NCI-H2107 (cell line): ENCODE data around the gene MYLK.

Experiments
- DNase-seq: peaks from one replicate; lab custom pipeline; 2025; lab: John Stamatoyannopoulos, UW

MYLK gene

GRCh38 chr3:123695731-123696640 lies 188.1 kb downstream of the MYLK start:
- DNase-seq = no peak

- DNase-seq = no peak
Observed at GRCh38 chr3:123695152-123695551, 189.0 kb downstream of the MYLK start.

GRCh38 chr3:123694366-123695087 lies 189.6 kb downstream of the MYLK start:
- DNase-seq = no peak

- DNase-seq = no peak
Observed at GRCh38 chr3:123693584-123694190, 190.4 kb downstream of the MYLK start.

- DNase-seq = no peak
Observed at GRCh38 chr3:123692671-123693070, 191.5 kb downstream of the MYLK start.

- DNase-seq = no peak
Observed at GRCh38 chr3:123692041-123692440, 192.1 kb downstream of the MYLK start.

GRCh38 chr3:123689831-123690230 lies 194.3 kb downstream of the MYLK start:
- DNase-seq = no peak

- DNase-seq = no peak
Observed at GRCh38 chr3:123688241-123688747, 195.8 kb downstream of the MYLK start.

GRCh38 chr3:123687286-123687685 lies 196.8 kb downstream of the MYLK start:
- DNase-seq = no peak

GRCh38 chr3:123686251-123686650 lies 197.9 kb downstream of the MYLK start:
- no peak for DNase-seq

GRCh38 chr3:123685780-123686179 lies 198.4 kb downstream of the MYLK start:
- DNase-seq = no peak

- no peak for DNase-seq
Observed at GRCh38 chr3:123684636-123685035, 199.5 kb downstream of the MYLK start.

- no peak for DNase-seq
Observed at GRCh38 chr3:123684209-123684608, 199.9 kb downstream of the MYLK start.

- DNase-seq = no peak
Observed at GRCh38 chr3:123683505-123684154, 200.5 kb downstream of the MYLK start.

- no peak for DNase-seq
Observed at GRCh38 chr3:123682781-123683504, 201.2 kb downstream of the MYLK start.

- DNase-seq = no peak
Observed at GRCh38 chr3:123682302-123682701, 201.8 kb downstream of the MYLK start.

- DNase-seq = no peak
Observed at GRCh38 chr3:123679712-123680386, 204.3 kb downstream of the MYLK start.

- no peak for DNase-seq
Observed at GRCh38 chr3:123678108-123678511, 206.0 kb downstream of the MYLK start.

GRCh38 chr3:123672429-123673146 lies 211.5 kb downstream of the MYLK start:
- DNase-seq = no peak

GRCh38 chr3:123670743-123671142 lies 213.4 kb downstream of the MYLK start:
- no peak for DNase-seq
